ENCODE results near the gene TSPAN14. TPM values are rescaled to one million over a fixed set of nuclear protein-coding genes. Genes with fewer than 3 reads are reported as not detected.

TSPAN14 gene
- total RNA-seq, 1 donor from 2014 or later, result 75.4 TPM

- peaks cover 7% of the 10 kb centered on the region for H3K27me3 Mint-ChIP-seq (ENCODE audit: insufficient read depth)
- intact Hi-C loops (cut with micrococcal nuclease), result no loop called here
- no peak for DNase-seq (ENCODE audit: low spot score)
These were observed 127.3 kb downstream of the TSPAN14 start for GRCh38 chr10:80581469-80581835.

GRCh38 chr10:80582286-80582960, 128.3 kb downstream of the TSPAN14 start:
- Mint-ChIP-seq H3K27me3 (ENCODE audit: insufficient read depth) (peaks cover 7% of the 10 kb centered on the region), H3K9me3 (no peaks in the 10 kb centered on the region), H3K27ac (no peak overlapping the region), H3K4me1 (ENCODE audit: low read depth) (no peaks in the 10 kb centered on the region), H3K4me3 (no peak overlapping the region), H3K36me3 (ENCODE audit: low read depth) (no peaks in the 10 kb centered on the region)
- intact Hi-C loops (cut with micrococcal nuclease), result no loop called here
- DNase-seq (ENCODE audit: low spot score), result no peak

More at GRCh38 chr10:80581469-80581835, 127.3 kb downstream of the TSPAN14 start:
- Mint-ChIP-seq H3K9me3 (no peaks in the 10 kb centered on the region), H3K4me1 (ENCODE audit: low read depth) (no peaks in the 10 kb centered on the region), H3K36me3 (ENCODE audit: low read depth) (no peaks in the 10 kb centered on the region), H3K4me3 (no peak overlapping the region), H3K27ac (no peak overlapping the region)

Other genes with a start within 250 kb of the TSPAN14 start
- 216 and 239 TPM in 2 replicates for gene ANXA11, start 248.8 kb upstream of the TSPAN14 start, total RNA-seq
- not detected in 2 replicates for gene MAT1A, start 164.7 kb upstream of the TSPAN14 start, total RNA-seq
- not detected in 2 replicates for gene DYDC1, start 97.6 kb upstream of the TSPAN14 start, total RNA-seq
- gene DYDC2, start 97.5 kb upstream of the TSPAN14 start, total RNA-seq, result not detected in 2 replicates
- 11.9 and 13.2 TPM in 2 replicates for gene PRXL2A, start 45.8 kb upstream of the TSPAN14 start, total RNA-seq
- 0.18 and 0.20 TPM in 2 replicates for gene SH2D4B, start 83.6 kb downstream of the TSPAN14 start, total RNA-seq